ENCODE data around the gene CDKL4. TPM values are rescaled to one million over a fixed set of nuclear protein-coding genes. Genes with fewer than 3 reads are reported as not detected.
A peak's percentile ranks its signal among the peaks of the same experiment; 100 is the strongest.
"Not testable (repeated sequence)": the region's sequence is repeated elsewhere in the genome, so short reads cannot be mapped to it uniquely, and the experiment has no call there.

CDKL4 gene
- total RNA-seq, 1 experiment from 2014 or later = 1.1 TPM

DNA sequence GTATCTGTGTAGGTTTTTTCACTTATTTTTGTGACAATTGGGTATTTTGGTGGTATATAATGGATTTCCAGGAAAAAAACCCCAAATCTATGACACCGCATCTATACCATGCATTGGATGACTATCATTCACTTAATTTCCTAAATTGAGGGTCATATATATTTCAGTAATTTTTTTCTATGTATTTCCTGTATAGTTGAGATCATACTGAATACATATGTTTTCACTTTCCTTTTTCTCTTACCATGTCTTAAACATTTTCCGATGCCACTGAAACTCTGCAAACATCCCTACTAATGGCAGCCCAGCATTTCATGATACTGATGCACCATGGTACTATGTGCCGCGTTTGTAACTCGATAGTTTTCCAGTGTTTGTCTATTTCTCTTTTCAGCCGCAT, 40.4 kb downstream of the CDKL4 start:
- peaks cover 8% of the 10 kb centered on the region for H3K4me1 ChIP-seq (ENCODE audit: insufficient read depth, low read length, poor library complexity, severe bottlenecking)
- DNase-seq (ENCODE audit: low spot score) = no peak
- H3K36me3 ChIP-seq (ENCODE audit: insufficient read depth, low read length, poor library complexity, severe bottlenecking) = no peaks in the 10 kb centered on the region
- no peak overlapping the region for H3K4me3 ChIP-seq (ENCODE audit: low read depth, low read length, poor library complexity, severe bottlenecking)
- TF ChIP-seq EZH2 (IDR thresholded peaks at IDR 0.05; ENCODE audit: borderline replicate concordance, low read depth, low read length, poor library complexity, severe bottlenecking) = no peak
- TF ChIP-seq, protein P1, sequence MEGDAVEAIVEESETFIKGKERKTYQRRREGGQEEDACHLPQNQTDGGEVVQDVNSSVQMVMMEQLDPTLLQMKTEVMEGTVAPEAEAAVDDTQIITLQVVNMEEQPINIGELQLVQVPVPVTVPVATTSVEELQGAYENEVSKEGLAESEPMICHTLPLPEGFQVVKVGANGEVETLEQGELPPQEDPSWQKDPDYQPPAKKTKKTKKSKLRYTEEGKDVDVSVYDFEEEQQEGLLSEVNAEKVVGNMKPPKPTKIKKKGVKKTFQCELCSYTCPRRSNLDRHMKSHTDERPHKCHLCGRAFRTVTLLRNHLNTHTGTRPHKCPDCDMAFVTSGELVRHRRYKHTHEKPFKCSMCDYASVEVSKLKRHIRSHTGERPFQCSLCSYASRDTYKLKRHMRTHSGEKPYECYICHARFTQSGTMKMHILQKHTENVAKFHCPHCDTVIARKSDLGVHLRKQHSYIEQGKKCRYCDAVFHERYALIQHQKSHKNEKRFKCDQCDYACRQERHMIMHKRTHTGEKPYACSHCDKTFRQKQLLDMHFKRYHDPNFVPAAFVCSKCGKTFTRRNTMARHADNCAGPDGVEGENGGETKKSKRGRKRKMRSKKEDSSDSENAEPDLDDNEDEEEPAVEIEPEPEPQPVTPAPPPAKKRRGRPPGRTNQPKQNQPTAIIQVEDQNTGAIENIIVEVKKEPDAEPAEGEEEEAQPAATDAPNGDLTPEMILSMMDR (conservative IDR thresholded peaks at IDR 0.05; ENCODE audit: low read depth, low read length) = no peak
- H3K27ac ChIP-seq (ENCODE audit: low read depth, low read length, poor library complexity, severe bottlenecking) = no peak overlapping the region
- ChIA-PET CTCF (no interaction called here), POLR2A (ENCODE audit: low non-redundant PET) (no interaction called here)
- H3K27me3 ChIP-seq (replicated peaks; ENCODE audit: insufficient read depth, low read depth, low read length, poor library complexity) = no peaks in the 10 kb centered on the region
- intact Hi-C loops (cut with micrococcal nuclease; ENCODE audit: unreplicated experiment) = no loop called here
- no TSS peak for BruUV-seq (replicated peaks)
- no peaks in the 10 kb centered on the region for H3K9me3 ChIP-seq (ENCODE audit: low read depth, low read length, poor library complexity, severe bottlenecking)

DNA sequence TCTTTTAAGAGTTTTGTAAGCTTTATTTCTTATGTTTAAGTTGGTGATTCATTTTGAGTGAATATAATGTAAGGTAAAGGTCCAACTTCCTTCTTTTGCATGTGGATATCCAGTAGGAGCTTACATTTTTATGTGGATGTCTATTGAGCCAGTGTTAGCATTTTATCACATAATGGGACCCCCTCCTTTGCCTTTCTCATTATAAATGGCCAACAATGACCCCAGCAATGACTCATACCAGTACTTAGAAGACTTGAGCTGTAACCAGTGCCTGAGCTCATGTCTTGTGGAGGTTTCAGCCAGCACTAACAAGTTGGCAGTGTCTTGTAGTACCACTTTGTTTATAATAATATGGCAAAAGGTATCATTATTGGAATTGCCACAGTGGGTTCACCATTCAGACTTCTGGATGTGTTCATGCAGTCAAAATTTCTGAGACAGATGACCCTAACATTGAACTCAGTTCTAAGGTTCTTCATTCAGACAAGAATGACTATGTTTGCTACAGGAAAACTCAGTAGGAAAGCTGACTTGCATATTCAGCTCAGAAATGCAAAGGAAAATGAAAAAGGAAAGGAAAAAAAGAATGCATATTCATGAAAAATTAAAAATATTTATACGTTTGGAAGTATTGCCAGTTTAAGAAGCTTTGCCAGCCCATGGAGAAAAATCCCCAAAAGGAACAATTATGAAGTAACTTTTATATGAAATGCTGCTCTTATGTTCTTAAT, 41.0 kb downstream of the CDKL4 start:
- H3K9me3 ChIP-seq (ENCODE audit: low read depth, low read length, poor library complexity, severe bottlenecking) = no peaks in the 10 kb centered on the region
- peaks cover 8% of the 10 kb centered on the region for H3K4me1 ChIP-seq (ENCODE audit: insufficient read depth, low read length, poor library complexity, severe bottlenecking)
- no TSS peak for BruUV-seq (replicated peaks)
- no peak overlapping the region for H3K4me3 ChIP-seq (ENCODE audit: low read depth, low read length, poor library complexity, severe bottlenecking)
- H3K36me3 ChIP-seq (ENCODE audit: insufficient read depth, low read length, poor library complexity, severe bottlenecking) = no peaks in the 10 kb centered on the region
- H3K27me3 ChIP-seq (replicated peaks; ENCODE audit: insufficient read depth, low read depth, low read length, poor library complexity) = no peaks in the 10 kb centered on the region
- POLR2A ChIA-PET (ENCODE audit: low non-redundant PET) = no interaction called here
- CTCF ChIA-PET = no interaction called here
- DNase-seq (ENCODE audit: low spot score) = peak; percentile 49
- no peak for TF ChIP-seq EZH2 (IDR thresholded peaks at IDR 0.05; ENCODE audit: borderline replicate concordance, low read depth, low read length, poor library complexity, severe bottlenecking)
- TF ChIP-seq, protein P1 (conservative IDR thresholded peaks at IDR 0.05; ENCODE audit: low read depth, low read length) = no peak
- H3K27ac ChIP-seq (ENCODE audit: low read depth, low read length, poor library complexity, severe bottlenecking) = no peak overlapping the region
- intact Hi-C loops (cut with micrococcal nuclease; ENCODE audit: unreplicated experiment) = no loop called here

DNA sequence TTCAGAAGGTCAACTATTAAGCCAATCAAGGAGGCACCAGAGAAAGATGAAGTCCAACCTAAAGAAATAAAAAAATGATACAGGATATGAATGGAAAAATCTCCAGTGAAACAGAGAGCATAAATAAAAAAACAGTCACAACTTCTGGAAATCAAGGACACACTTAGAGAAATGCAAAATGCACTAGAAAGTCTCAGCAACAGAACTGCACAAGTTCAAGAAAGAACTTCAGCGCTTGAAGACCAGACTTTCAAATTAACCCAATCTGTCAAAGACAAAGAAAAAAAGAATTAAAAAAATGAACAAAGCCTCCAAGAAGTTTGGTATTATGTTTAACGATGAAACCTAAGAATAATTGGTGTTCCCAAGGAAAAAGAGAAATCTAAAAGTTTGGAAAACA, 46.8 kb downstream of the CDKL4 start:
- DNase-seq (ENCODE audit: low spot score); H3K4me1 ChIP-seq (ENCODE audit: insufficient read depth, low read length, poor library complexity, severe bottlenecking); intact Hi-C loops (cut with micrococcal nuclease; ENCODE audit: unreplicated experiment); H3K27me3 ChIP-seq (replicated peaks; ENCODE audit: insufficient read depth, low read depth, low read length, poor library complexity); H3K27ac ChIP-seq (ENCODE audit: low read depth, low read length, poor library complexity, severe bottlenecking); BruUV-seq (replicated peaks); POLR2A ChIA-PET (ENCODE audit: low non-redundant PET); H3K4me3 ChIP-seq (ENCODE audit: low read depth, low read length, poor library complexity, severe bottlenecking); H3K36me3 ChIP-seq (ENCODE audit: insufficient read depth, low read length, poor library complexity, severe bottlenecking); CTCF ChIA-PET; H3K9me3 ChIP-seq (ENCODE audit: low read depth, low read length, poor library complexity, severe bottlenecking): not testable (repeated sequence)

DNA sequence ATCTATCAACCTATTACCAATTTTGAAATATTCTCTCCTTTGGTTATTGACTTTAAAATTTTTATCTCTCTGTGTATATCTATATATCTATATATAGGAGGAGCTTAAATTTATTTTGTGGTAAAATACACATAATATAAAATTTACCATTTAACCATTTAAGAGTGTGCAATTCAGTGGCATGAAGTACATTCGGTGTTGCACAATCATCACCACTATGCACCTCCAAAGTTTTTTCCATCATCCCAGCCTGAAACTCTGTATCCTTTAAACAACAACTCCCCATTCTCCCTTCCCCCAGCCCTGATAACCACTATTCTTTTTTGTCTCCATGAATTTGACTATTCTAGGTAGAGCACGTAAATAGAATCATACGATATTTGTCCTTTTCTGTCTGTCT, 49.1 kb downstream of the CDKL4 start:
- intact Hi-C loops (cut with micrococcal nuclease; ENCODE audit: unreplicated experiment) = no loop called here

More for the DNA sequence above, 49.1 kb downstream of the CDKL4 start:
- POLR2A ChIA-PET (ENCODE audit: low non-redundant PET) = no interaction called here
- CTCF ChIA-PET = no interaction called here
- H3K36me3 ChIP-seq (ENCODE audit: insufficient read depth, low read length, poor library complexity, severe bottlenecking) = no peaks in the 10 kb centered on the region
- TF ChIP-seq, protein P1 (conservative IDR thresholded peaks at IDR 0.05; ENCODE audit: low read depth, low read length) = no peak
- TF ChIP-seq EZH2 (IDR thresholded peaks at IDR 0.05; ENCODE audit: borderline replicate concordance, low read depth, low read length, poor library complexity, severe bottlenecking) = no peak
- DNase-seq (ENCODE audit: low spot score) = no peak
- H3K4me3 ChIP-seq (ENCODE audit: low read depth, low read length, poor library complexity, severe bottlenecking) = no peak overlapping the region
- no peaks in the 10 kb centered on the region for H3K9me3 ChIP-seq (ENCODE audit: low read depth, low read length, poor library complexity, severe bottlenecking)
- no peaks in the 10 kb centered on the region for H3K27me3 ChIP-seq (replicated peaks; ENCODE audit: insufficient read depth, low read depth, low read length, poor library complexity)
- no peaks in the 10 kb centered on the region for H3K4me1 ChIP-seq (ENCODE audit: insufficient read depth, low read length, poor library complexity, severe bottlenecking)
- no peak overlapping the region for H3K27ac ChIP-seq (ENCODE audit: low read depth, low read length, poor library complexity, severe bottlenecking)
- BruUV-seq (replicated peaks) = no TSS peak

All from A673 (cell line).